ENCODE results near the gene POFUT1.
"Not testable (repeated sequence)": the region's sequence is repeated elsewhere in the genome, so short reads cannot be mapped to it uniquely, and the experiment has no call there.

The POFUT1 gene

GRCh38 chr20:32232326-32232886, 24.7 kb downstream of the POFUT1 start:
- H3K4me3 ChIP-seq (ENCODE audit: low read depth, low read length), result no peak overlapping the region

GRCh38 chr20:32233286-32233685, 25.6 kb downstream of the POFUT1 start:
- H3K4me3 ChIP-seq (ENCODE audit: low read depth, low read length), result no peak overlapping the region

- H3K4me3 ChIP-seq (ENCODE audit: low read depth, low read length), result no peak overlapping the region
Measured at GRCh38 chr20:32234135-32234808, 26.6 kb downstream of the POFUT1 start.

GRCh38 chr20:32235331-32236047, 27.8 kb downstream of the POFUT1 start:
- no peak overlapping the region for H3K4me3 ChIP-seq (ENCODE audit: low read depth, low read length)

- no peak overlapping the region for H3K4me3 ChIP-seq (ENCODE audit: low read depth, low read length)
Measured at GRCh38 chr20:32236048-32236533, 28.4 kb downstream of the POFUT1 start.

GRCh38 chr20:32236819-32237218, 29.1 kb downstream of the POFUT1 start:
- no peak overlapping the region for H3K4me3 ChIP-seq (ENCODE audit: low read depth, low read length)

GRCh38 chr20:32237419-32237818, 29.7 kb downstream of the POFUT1 start:
- H3K4me3 ChIP-seq (ENCODE audit: low read depth, low read length), result no peak overlapping the region

GRCh38 chr20:32238483-32239425, 31.1 kb downstream of the POFUT1 start:
- no peak overlapping the region for H3K4me3 ChIP-seq (ENCODE audit: low read depth, low read length)

GRCh38 chr20:32240205-32240604, 32.5 kb downstream of the POFUT1 start:
- no peak overlapping the region for H3K4me3 ChIP-seq (ENCODE audit: low read depth, low read length)

GRCh38 chr20:32241807-32242206, 34.1 kb downstream of the POFUT1 start:
- H3K4me3 ChIP-seq (ENCODE audit: low read depth, low read length), result no peak overlapping the region

GRCh38 chr20:32244150-32244823, 36.6 kb downstream of the POFUT1 start:
- H3K4me3 ChIP-seq (ENCODE audit: low read depth, low read length), result no peak overlapping the region

- H3K4me3 ChIP-seq (ENCODE audit: low read depth, low read length), result no peak overlapping the region
Measured at GRCh38 chr20:32244959-32245358, 37.3 kb downstream of the POFUT1 start.

- H3K4me3 ChIP-seq (ENCODE audit: low read depth, low read length), result not testable (repeated sequence)
Measured at GRCh38 chr20:32246208-32246607, 38.5 kb downstream of the POFUT1 start.

- H3K4me3 ChIP-seq (ENCODE audit: low read depth, low read length), result no peak overlapping the region
Measured at GRCh38 chr20:32248043-32248442, 40.4 kb downstream of the POFUT1 start.

GRCh38 chr20:32249030-32249738, 41.5 kb downstream of the POFUT1 start:
- no peak overlapping the region for H3K4me3 ChIP-seq (ENCODE audit: low read depth, low read length)

GRCh38 chr20:32251470-32251869, 43.8 kb downstream of the POFUT1 start:
- no peak overlapping the region for H3K4me3 ChIP-seq (ENCODE audit: low read depth, low read length)

- no peak overlapping the region for H3K4me3 ChIP-seq (ENCODE audit: low read depth, low read length)
Measured at GRCh38 chr20:32252189-32252588, 44.5 kb downstream of the POFUT1 start.

GRCh38 chr20:32260973-32261372, 53.3 kb downstream of the POFUT1 start:
- not testable (repeated sequence) for H3K4me3 ChIP-seq (ENCODE audit: low read depth, low read length)

GRCh38 chr20:32261644-32262043, 54.0 kb downstream of the POFUT1 start:
- H3K4me3 ChIP-seq (ENCODE audit: low read depth, low read length), result no peak overlapping the region
